CD4-positive, alpha-beta memory T cell (primary cell): ENCODE data around the gene MAGI1. TPM values are rescaled to one million over a fixed set of nuclear protein-coding genes. Genes with fewer than 3 reads are reported as not detected.

ENCODE experiments used
- CTCF ChIA-PET: fragments of 350-600 bp; sonication (Branson Sonifier 250); formaldehyde crosslinking; loops from one replicate; lab custom pipeline; 2021; ENCODE audit warnings: inconsistent platforms; ENCODE audit not compliant: partially characterized antibody; lab: Charles Lee
- POLR2A ChIA-PET: fragments of 350-600 bp; sonication (Branson Sonifier 250); formaldehyde crosslinking; loops from one replicate; lab custom pipeline; 2021; ENCODE audit not compliant: partially characterized antibody; lab: Charles Lee
- DNase-seq, 5 donors: peaks; one replicate each; pipeline versions ENCODE4 v3.0.0 to v3.0.0-alpha.2; 2020 to 2022; ENCODE audit warnings: mixed read lengths in 1 of 5
- H3K27ac ChIP-seq: one replicate; pipeline ENCODE4 v1.7.0; 2013; ENCODE audit warnings: low read depth, low read length
- H3K27me3 ChIP-seq: 2 replicates; pipeline ENCODE4 v1.7.0; 2013; ENCODE audit warnings: mild to moderate bottlenecking, low read length, moderate library complexity; ENCODE audit not compliant: insufficient read depth
- H3K36me3 ChIP-seq: 2 replicates; pipeline ENCODE4 v1.7.0; 2013; ENCODE audit warnings: mild to moderate bottlenecking, low read length, moderate library complexity; ENCODE audit not compliant: insufficient read depth
- H3K4me1 ChIP-seq: 2 replicates; pipeline ENCODE4 v1.7.0; 2013; ENCODE audit warnings: mild to moderate bottlenecking, low read length, moderate library complexity; ENCODE audit not compliant: insufficient read depth
- H3K4me3 ChIP-seq, 2 donors: one replicate each; pipeline ENCODE4 v1.7.0; 2013; ENCODE audit warnings: low read length in 2 of 2, mild to moderate bottlenecking in 1 of 2
- H3K9me3 ChIP-seq, 2 donors: one replicate each; pipeline ENCODE4 v1.7.0; 2013; ENCODE audit warnings: low read length in 2 of 2, control low read depth in 1 of 2; ENCODE audit not compliant: control insufficient read depth in 1 of 2
- H3K27ac Mint-ChIP-seq, 7 donors: one replicate each; pipeline ENCODE4 v1.8.0; 2020 to 2021; ENCODE audit warnings: mixed read lengths in 7 of 7, mild to moderate bottlenecking in 6 of 7, inconsistent platforms in 3 of 7, moderate library complexity in 3 of 7
- H3K27me3 Mint-ChIP-seq, 2 donors: one replicate each; pipeline ENCODE4 v1.8.0; 2020 to 2021; ENCODE audit warnings: mixed read lengths in 2 of 2
- H3K36me3 Mint-ChIP-seq, 2 donors: one replicate each; pipeline ENCODE4 v1.8.0; 2020 to 2021; ENCODE audit warnings: mixed read lengths in 2 of 2, inconsistent platforms in 1 of 2, mild to moderate bottlenecking in 1 of 2
- H3K4me1 Mint-ChIP-seq, 4 donors: one replicate each; pipeline ENCODE4 v1.8.0; 2020 to 2021; ENCODE audit warnings: mixed read lengths in 4 of 4, mild to moderate bottlenecking in 1 of 4
- H3K4me3 Mint-ChIP-seq, 8 donors: one replicate each; pipeline ENCODE4 v1.8.0; 2020 to 2021; ENCODE audit warnings: mixed read lengths in 8 of 8, mild to moderate bottlenecking in 7 of 8, moderate library complexity in 6 of 8, inconsistent platforms in 3 of 8
- H3K9me3 Mint-ChIP-seq, 8 donors: one replicate each; pipeline ENCODE4 v1.8.0; 2020 to 2021; ENCODE audit warnings: mixed read lengths in 8 of 8, mild to moderate bottlenecking in 5 of 8, inconsistent platforms in 3 of 8, moderate library complexity in 1 of 8
- intact Hi-C: fragments of 100-400 bp; cut with micrococcal nuclease; formaldehyde crosslinking; loops from one replicate; pipeline ENCODE4 v1.15.1; 2023
- polyA plus RNA-seq, 2 donors: library from polyadenylated mRNA; unstranded; fragments of 300-500 nt; fragmentation: Illumina TruSeq; gene quantifications; one replicate each; pipeline ENCODE4 v1.2.3, GENCODE V29; 2021
- total RNA-seq, 2 experiments: library from RNA; stranded (reverse); gene quantifications; one replicate each; pipeline ENCODE4 v1.2.3, GENCODE V29; 2021

MAGI1 gene
- total and polyA plus RNA-seq, 4 experiments from 2014 or later: 0.20 TPM; not detected in 3

GRCh38 chr3:65356331-65357248 is 682.1 kb downstream of the MAGI1 start:
- Mint-ChIP-seq H3K9me3 (peaks cover 0 to 10% (median 6%) of the 10 kb centered on the region in 8 donors), H3K27ac (no peak overlapping the region), H3K4me1 (peaks cover 0 to 2% (median 0%) of the 10 kb centered on the region in 4 donors), H3K4me3 (no peak overlapping the region), H3K27me3 (peaks cover 7 to 8% of the 10 kb centered on the region in 2 donors), H3K36me3 (no peaks in the 10 kb centered on the region)
- ChIA-PET CTCF (no interaction called here), POLR2A (no interaction called here)
- no peak overlapping the region for H3K4me3 ChIP-seq
- H3K4me1 ChIP-seq: no peaks in the 10 kb centered on the region
- no peaks in the 10 kb centered on the region for H3K9me3 ChIP-seq
- H3K27ac ChIP-seq: no peak overlapping the region
- intact Hi-C loops: no loop called here
- no peaks in the 10 kb centered on the region for H3K27me3 ChIP-seq
- H3K36me3 ChIP-seq: no peaks in the 10 kb centered on the region
- no peak for DNase-seq

- Mint-ChIP-seq H3K27me3 (peaks cover 7 to 8% of the 10 kb centered on the region in 2 donors), H3K4me3 (no peak overlapping the region), H3K36me3 (no peaks in the 10 kb centered on the region), H3K27ac (no peak overlapping the region), H3K4me1 (peaks cover 0 to 2% (median 0%) of the 10 kb centered on the region in 4 donors), H3K9me3 (peaks cover 0 to 10% (median 8%) of the 10 kb centered on the region in 8 donors)
- POLR2A ChIA-PET: no interaction called here
- DNase-seq: no peak
- Histone ChIP-seq H3K36me3 (no peaks in the 10 kb centered on the region), H3K9me3 (no peaks in the 10 kb centered on the region), H3K27me3 (no peaks in the 10 kb centered on the region), H3K27ac (no peak overlapping the region), H3K4me3 (no peak overlapping the region), H3K4me1 (no peaks in the 10 kb centered on the region)
- CTCF ChIA-PET: no interaction called here
- intact Hi-C loops: no loop called here
Observed at GRCh38 chr3:65354880-65355279, 683.8 kb downstream of the MAGI1 start.

GRCh38 chr3:65352951-65353350 is 685.8 kb downstream of the MAGI1 start:
- Histone ChIP-seq H3K4me3 (no peak overlapping the region), H3K9me3 (no peaks in the 10 kb centered on the region), H3K4me1 (no peaks in the 10 kb centered on the region), H3K27ac (no peak overlapping the region), H3K27me3 (no peaks in the 10 kb centered on the region), H3K36me3 (no peaks in the 10 kb centered on the region)
- no peak overlapping the region for H3K4me3 Mint-ChIP-seq
- CTCF ChIA-PET: interaction anchor here (0.7 kb wide), 1 partner anchor 28 kb away, joined by 3 read pairs; no protein-coding TSS in a partner anchor
- peaks cover 0 to 2% (median 0%) of the 10 kb centered on the region in 4 donors for H3K4me1 Mint-ChIP-seq
- POLR2A ChIA-PET: no interaction called here
- H3K9me3 Mint-ChIP-seq: peaks cover 0 to 9% (median 4%) of the 10 kb centered on the region in 8 donors
- no peaks in the 10 kb centered on the region for H3K36me3 Mint-ChIP-seq
- DNase-seq: no peak
- H3K27me3 Mint-ChIP-seq: peaks cover 7 to 8% of the 10 kb centered on the region in 2 donors
- intact Hi-C loops: no loop called here
- no peak overlapping the region for H3K27ac Mint-ChIP-seq

- H3K27me3 Mint-ChIP-seq: peaks cover 4% of the 10 kb centered on the region in 2 donors
- no peaks in the 10 kb centered on the region for H3K36me3 Mint-ChIP-seq
- Histone ChIP-seq H3K9me3 (no peaks in the 10 kb centered on the region), H3K4me3 (no peak overlapping the region), H3K27me3 (no peaks in the 10 kb centered on the region), H3K4me1 (no peaks in the 10 kb centered on the region), H3K27ac (no peak overlapping the region), H3K36me3 (no peaks in the 10 kb centered on the region)
- ChIA-PET CTCF (no interaction called here), POLR2A (no interaction called here)
- DNase-seq: no peak
- peaks cover 0 to 7% (median 3%) of the 10 kb centered on the region in 8 donors for H3K9me3 Mint-ChIP-seq
- no peak overlapping the region for H3K4me3 Mint-ChIP-seq
- H3K4me1 Mint-ChIP-seq: peaks cover 0 to under 1% (median 0%) of the 10 kb centered on the region in 4 donors
- no peak overlapping the region for H3K27ac Mint-ChIP-seq
- intact Hi-C loops: no loop called here
Observed at GRCh38 chr3:65351753-65352152, 687.0 kb downstream of the MAGI1 start.

GRCh38 chr3:65350801-65351476 is 687.8 kb downstream of the MAGI1 start:
- Mint-ChIP-seq H3K4me3 (no peak overlapping the region), H3K27me3 (peaks cover 4% of the 10 kb centered on the region in 2 donors), H3K27ac (no peak overlapping the region), H3K9me3 (peaks cover 0 to 7% (median 3%) of the 10 kb centered on the region in 8 donors), H3K36me3 (no peaks in the 10 kb centered on the region), H3K4me1 (no peaks in the 10 kb centered on the region)
- ChIA-PET CTCF (interaction anchor here (0.7 kb wide), 1 partner anchor 9 kb away, joined by 3 read pairs; no protein-coding TSS in a partner anchor), POLR2A (no interaction called here)
- no peaks in the 10 kb centered on the region for H3K9me3 ChIP-seq
- DNase-seq: no peak
- H3K36me3 ChIP-seq: no peaks in the 10 kb centered on the region
- no peak overlapping the region for H3K27ac ChIP-seq
- intact Hi-C loops: no loop called here
- H3K4me1 ChIP-seq: no peaks in the 10 kb centered on the region
- no peaks in the 10 kb centered on the region for H3K27me3 ChIP-seq
- H3K4me3 ChIP-seq: no peak overlapping the region

- H3K9me3 Mint-ChIP-seq: peaks cover 0 to 4% (median 1%) of the 10 kb centered on the region in 8 donors
- no peaks in the 10 kb centered on the region for H3K36me3 ChIP-seq
- H3K27me3 ChIP-seq: no peaks in the 10 kb centered on the region
- no peaks in the 10 kb centered on the region for H3K27me3 Mint-ChIP-seq
- H3K27ac ChIP-seq: no peak overlapping the region
- H3K4me3 ChIP-seq: no peak overlapping the region
- H3K36me3 Mint-ChIP-seq: no peaks in the 10 kb centered on the region
- intact Hi-C loops: no loop called here
- H3K4me3 Mint-ChIP-seq: no peak overlapping the region
- H3K9me3 ChIP-seq: no peaks in the 10 kb centered on the region
- ChIA-PET POLR2A (no interaction called here), CTCF (no interaction called here)
- no peaks in the 10 kb centered on the region for H3K4me1 ChIP-seq
- H3K4me1 Mint-ChIP-seq: no peaks in the 10 kb centered on the region
- no peak overlapping the region for H3K27ac Mint-ChIP-seq
- no peak for DNase-seq
Observed at GRCh38 chr3:65348398-65348995, 690.2 kb downstream of the MAGI1 start.

- H3K27me3 ChIP-seq: no peaks in the 10 kb centered on the region
- Mint-ChIP-seq H3K4me1 (no peaks in the 10 kb centered on the region), H3K9me3 (peaks cover 0 to 4% (median 1%) of the 10 kb centered on the region in 8 donors), H3K27ac (no peak overlapping the region), H3K4me3 (no peak overlapping the region), H3K36me3 (no peaks in the 10 kb centered on the region), H3K27me3 (no peaks in the 10 kb centered on the region)
- no peak overlapping the region for H3K27ac ChIP-seq
- no peaks in the 10 kb centered on the region for H3K9me3 ChIP-seq
- POLR2A ChIA-PET: no interaction called here
- CTCF ChIA-PET: no interaction called here
- DNase-seq: no peak
- no peaks in the 10 kb centered on the region for H3K4me1 ChIP-seq
- no peak overlapping the region for H3K4me3 ChIP-seq
- intact Hi-C loops: no loop called here
- no peaks in the 10 kb centered on the region for H3K36me3 ChIP-seq
Observed at GRCh38 chr3:65347166-65347565, 691.6 kb downstream of the MAGI1 start.
